Measurements from ENCODE around the gene ARMC3. TPM values are rescaled to one million over a fixed set of nuclear protein-coding genes. Genes with fewer than 3 reads are reported as not detected.

The ARMC3 gene
- total and polyA plus RNA-seq, 9 of the 15 experiments (the other 6 are each of a cell fraction or from before 2014, with no cell fraction given) = 0.33 to 1.1 (median 0.62) TPM

DNA sequence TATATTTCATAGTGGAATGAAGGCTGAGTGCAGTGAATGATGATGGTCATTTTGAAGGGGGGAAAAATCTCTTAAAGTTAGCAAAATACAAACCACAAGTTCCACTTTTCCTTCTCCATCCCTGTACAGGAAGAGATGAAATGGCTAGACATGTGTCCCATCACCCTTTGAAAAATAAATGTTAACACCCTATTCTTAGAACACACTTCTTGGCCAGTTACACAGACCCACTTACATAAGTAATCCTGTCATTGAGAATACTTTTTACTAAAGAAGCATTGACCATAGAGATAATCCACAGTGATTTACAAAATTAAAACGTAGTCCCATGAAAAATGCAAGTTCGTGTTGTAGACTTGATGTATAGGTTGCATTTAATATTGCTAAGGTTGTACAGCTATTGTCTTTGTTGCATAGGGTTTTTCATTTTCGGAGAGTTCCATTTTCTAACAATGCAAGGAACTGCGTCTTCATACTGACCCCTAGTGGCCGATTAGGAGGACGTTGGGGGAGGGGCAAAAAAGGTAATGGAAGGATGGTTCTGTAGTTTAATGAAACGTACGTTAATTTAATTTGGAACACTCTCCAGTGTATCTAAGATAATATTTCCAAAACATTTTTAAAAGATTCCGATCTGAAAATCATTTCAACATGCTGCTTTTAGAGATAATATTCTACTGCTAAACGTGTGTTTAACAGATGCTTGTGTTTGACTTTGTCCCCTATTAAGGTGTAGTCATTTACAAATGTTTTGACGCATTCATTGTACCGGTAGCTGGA is 60.9 kb downstream of the ARMC3 start (continued):
- TF ChIP-seq, protein P1, sequence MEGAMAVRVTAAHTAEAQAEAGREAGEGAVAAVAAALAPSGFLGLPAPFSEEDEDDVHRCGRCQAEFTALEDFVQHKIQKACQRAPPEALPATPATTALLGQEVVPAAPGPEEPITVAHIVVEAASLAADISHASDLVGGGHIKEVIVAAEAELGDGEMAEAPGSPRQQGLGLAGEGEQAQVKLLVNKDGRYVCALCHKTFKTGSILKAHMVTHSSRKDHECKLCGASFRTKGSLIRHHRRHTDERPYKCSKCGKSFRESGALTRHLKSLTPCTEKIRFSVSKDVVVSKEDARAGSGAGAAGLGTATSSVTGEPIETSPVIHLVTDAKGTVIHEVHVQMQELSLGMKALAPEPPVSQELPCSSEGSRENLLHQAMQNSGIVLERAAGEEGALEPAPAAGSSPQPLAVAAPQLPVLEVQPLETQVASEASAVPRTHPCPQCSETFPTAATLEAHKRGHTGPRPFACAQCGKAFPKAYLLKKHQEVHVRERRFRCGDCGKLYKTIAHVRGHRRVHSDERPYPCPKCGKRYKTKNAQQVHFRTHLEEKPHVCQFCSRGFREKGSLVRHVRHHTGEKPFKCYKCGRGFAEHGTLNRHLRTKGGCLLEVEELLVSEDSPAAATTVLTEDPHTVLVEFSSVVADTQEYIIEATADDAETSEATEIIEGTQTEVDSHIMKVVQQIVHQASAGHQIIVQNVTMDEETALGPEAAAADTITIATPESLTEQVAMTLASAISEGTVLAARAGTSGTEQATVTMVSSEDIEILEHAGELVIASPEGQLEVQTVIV (CRISPR knock-in tag; IDR thresholded peaks at IDR 0.05; ENCODE audit: borderline replicate concordance) = no peak
- TF ChIP-seq ZNF589 (CRISPR knock-in tag; IDR thresholded peaks at IDR 0.05; ENCODE audit: low read depth) = no peak
- TF ChIP-seq CTBP1 (IDR thresholded peaks at IDR 0.05; ENCODE audit: borderline replicate concordance) = no peak; the same call in 1 of the 2 replicates
- no peak for TF ChIP-seq ZNF280A (IDR thresholded peaks at IDR 0.05; ENCODE audit: low read depth, partially characterized antibody)
- TF ChIP-seq, protein P2, sequence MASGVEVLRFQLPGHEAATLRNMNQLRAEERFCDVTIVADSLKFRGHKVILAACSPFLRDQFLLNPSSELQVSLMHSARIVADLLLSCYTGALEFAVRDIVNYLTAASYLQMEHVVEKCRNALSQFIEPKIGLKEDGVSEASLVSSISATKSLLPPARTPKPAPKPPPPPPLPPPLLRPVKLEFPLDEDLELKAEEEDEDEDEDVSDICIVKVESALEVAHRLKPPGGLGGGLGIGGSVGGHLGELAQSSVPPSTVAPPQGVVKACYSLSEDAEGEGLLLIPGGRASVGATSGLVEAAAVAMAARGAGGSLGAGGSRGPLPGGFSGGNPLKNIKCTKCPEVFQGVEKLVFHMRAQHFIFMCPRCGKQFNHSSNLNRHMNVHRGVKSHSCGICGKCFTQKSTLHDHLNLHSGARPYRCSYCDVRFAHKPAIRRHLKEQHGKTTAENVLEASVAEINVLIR (CRISPR knock-in tag; IDR thresholded peaks at IDR 0.05) = 0 out of 2 replicates have a peak, but pooled peaks have one; percentile 11
- TF ChIP-seq, protein P3, sequence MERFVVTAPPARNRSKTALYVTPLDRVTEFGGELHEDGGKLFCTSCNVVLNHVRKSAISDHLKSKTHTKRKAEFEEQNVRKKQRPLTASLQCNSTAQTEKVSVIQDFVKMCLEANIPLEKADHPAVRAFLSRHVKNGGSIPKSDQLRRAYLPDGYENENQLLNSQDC (CRISPR knock-in tag; IDR thresholded peaks at IDR 0.05) = no peak
- no peak for TF ChIP-seq FOS (IDR thresholded peaks at IDR 0.05; ENCODE audit: extremely low read depth, insufficient read length)
- no peak for TF ChIP-seq POLR2A (conservative IDR thresholded peaks at IDR 0.05)
- no peak for TF ChIP-seq HNRNPL (IDR thresholded peaks at IDR 0.05; ENCODE audit: low read depth, low read length)
- TF ChIP-seq, protein P4, sequence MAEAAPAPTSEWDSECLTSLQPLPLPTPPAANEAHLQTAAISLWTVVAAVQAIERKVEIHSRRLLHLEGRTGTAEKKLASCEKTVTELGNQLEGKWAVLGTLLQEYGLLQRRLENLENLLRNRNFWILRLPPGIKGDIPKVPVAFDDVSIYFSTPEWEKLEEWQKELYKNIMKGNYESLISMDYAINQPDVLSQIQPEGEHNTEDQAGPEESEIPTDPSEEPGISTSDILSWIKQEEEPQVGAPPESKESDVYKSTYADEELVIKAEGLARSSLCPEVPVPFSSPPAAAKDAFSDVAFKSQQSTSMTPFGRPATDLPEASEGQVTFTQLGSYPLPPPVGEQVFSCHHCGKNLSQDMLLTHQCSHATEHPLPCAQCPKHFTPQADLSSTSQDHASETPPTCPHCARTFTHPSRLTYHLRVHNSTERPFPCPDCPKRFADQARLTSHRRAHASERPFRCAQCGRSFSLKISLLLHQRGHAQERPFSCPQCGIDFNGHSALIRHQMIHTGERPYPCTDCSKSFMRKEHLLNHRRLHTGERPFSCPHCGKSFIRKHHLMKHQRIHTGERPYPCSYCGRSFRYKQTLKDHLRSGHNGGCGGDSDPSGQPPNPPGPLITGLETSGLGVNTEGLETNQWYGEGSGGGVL (CRISPR knock-in tag; IDR thresholded peaks at IDR 0.05) = no peak
- TF ChIP-seq, protein P5, sequence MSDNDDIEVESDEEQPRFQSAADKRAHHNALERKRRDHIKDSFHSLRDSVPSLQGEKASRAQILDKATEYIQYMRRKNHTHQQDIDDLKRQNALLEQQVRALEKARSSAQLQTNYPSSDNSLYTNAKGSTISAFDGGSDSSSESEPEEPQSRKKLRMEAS (CRISPR knock-in tag; IDR thresholded peaks at IDR 0.05) = no peak
- TF ChIP-seq ARID2 (IDR thresholded peaks at IDR 0.05) = peak; percentile 72; the same call in 1 of the 2 replicates
- TF ChIP-seq CC2D1A (IDR thresholded peaks at IDR 0.05) = peak; percentile 79
- no peak for TF ChIP-seq CBFB (CRISPR knock-in tag; IDR thresholded peaks at IDR 0.05)
- no peak for TF ChIP-seq ETV1 (tag; conservative IDR thresholded peaks at IDR 0.05; ENCODE audit: low read depth)
- TF ChIP-seq, protein P6, sequence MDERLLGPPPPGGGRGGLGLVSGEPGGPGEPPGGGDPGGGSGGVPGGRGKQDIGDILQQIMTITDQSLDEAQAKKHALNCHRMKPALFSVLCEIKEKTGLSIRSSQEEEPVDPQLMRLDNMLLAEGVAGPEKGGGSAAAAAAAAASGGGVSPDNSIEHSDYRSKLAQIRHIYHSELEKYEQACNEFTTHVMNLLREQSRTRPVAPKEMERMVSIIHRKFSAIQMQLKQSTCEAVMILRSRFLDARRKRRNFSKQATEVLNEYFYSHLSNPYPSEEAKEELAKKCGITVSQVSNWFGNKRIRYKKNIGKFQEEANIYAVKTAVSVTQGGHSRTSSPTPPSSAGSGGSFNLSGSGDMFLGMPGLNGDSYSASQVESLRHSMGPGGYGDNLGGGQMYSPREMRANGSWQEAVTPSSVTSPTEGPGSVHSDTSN (CRISPR knock-in tag; IDR thresholded peaks at IDR 0.05; ENCODE audit: low read depth) = no peak
- TF ChIP-seq, protein P6 (tag; conservative IDR thresholded peaks at IDR 0.05; ENCODE audit: low read depth) = no peak

Measured in K562 (cell line).